NB4 (cell line): ENCODE measurements around the gene MRPS16.

Experiments
- MYC ChIP-seq: IDR thresholded peaks from 2 replicates; pipeline ENCODE4 v1.6.1; 2011; ENCODE audit warnings: low read depth, low read length
- TF ChIP-seq, protein P1 (sequence below): IDR thresholded peaks from one replicate; pipeline ENCODE4 v1.5.1; 2012; ENCODE audit warnings: low read depth, low read length

DNA sequence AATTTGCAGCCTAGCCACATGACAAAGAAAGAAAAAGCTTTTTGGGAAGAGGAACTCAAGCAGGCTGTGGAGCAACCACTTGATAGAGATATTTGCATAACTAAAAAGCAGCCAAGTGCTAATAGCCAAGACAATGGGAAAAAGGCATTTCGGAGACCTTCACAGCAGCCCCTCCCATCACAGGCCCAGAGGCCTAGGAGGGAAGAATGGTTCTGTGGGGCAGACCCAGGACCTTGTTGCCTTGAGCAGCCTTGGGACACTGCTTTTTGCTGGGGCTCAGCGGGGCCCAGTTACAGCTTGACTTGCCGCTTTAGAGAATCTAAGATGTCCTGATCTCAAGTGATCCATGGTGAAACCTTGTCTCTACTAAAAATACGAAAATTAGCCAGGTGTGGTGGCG, 46.1 kb downstream of the MRPS16 start:
- no peak for TF ChIP-seq MYC
- TF ChIP-seq, protein P1, sequence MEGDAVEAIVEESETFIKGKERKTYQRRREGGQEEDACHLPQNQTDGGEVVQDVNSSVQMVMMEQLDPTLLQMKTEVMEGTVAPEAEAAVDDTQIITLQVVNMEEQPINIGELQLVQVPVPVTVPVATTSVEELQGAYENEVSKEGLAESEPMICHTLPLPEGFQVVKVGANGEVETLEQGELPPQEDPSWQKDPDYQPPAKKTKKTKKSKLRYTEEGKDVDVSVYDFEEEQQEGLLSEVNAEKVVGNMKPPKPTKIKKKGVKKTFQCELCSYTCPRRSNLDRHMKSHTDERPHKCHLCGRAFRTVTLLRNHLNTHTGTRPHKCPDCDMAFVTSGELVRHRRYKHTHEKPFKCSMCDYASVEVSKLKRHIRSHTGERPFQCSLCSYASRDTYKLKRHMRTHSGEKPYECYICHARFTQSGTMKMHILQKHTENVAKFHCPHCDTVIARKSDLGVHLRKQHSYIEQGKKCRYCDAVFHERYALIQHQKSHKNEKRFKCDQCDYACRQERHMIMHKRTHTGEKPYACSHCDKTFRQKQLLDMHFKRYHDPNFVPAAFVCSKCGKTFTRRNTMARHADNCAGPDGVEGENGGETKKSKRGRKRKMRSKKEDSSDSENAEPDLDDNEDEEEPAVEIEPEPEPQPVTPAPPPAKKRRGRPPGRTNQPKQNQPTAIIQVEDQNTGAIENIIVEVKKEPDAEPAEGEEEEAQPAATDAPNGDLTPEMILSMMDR, result no peak
